K562 (cell line): ENCODE results near the gene GMEB1. TPM values are rescaled to one million over a fixed set of nuclear protein-coding genes. Genes with fewer than 3 reads are reported as not detected.

Source experiments
- AFF4 ChIP-seq: sonication (generic); formaldehyde crosslinking; IDR thresholded peaks from 2 replicates; pipeline ENCODE4 v1.8.0; 2023; ENCODE audit warnings: mild to moderate bottlenecking, missing genetic modification reagents
- ARID1B ChIP-seq: fragments of 450-650 bp; IDR thresholded peaks from 2 replicates; pipeline ENCODE4 v1.6.1; 2016; ENCODE audit warnings: antibody characterized with exemption, mild to moderate bottlenecking, inconsistent platforms
- ATF3 ChIP-seq, 2 experiments: fragments of 450-650 bp in 1 of 2; sonication (generic) in 1 of 2; formaldehyde crosslinking in 1 of 2; IDR thresholded peaks in 1 of 2; conservative IDR thresholded peaks in 1 of 2; 2 replicates each; pipeline versions ENCODE4 v1.6.1 to v1.8.1; 2016 to 2023; ENCODE audit warnings: mild to moderate bottlenecking in 2 of 2, moderate library complexity in 2 of 2, inconsistent platforms in 1 of 2, missing genetic modification reagents in 1 of 2
- CBX3 ChIP-seq, 2 experiments: IDR thresholded peaks; 1 replicate in 1 of 2; 2 replicates in 1 of 2; pipeline ENCODE4 v1.6.1; 2012; ENCODE audit warnings: inconsistent platforms in 2 of 2, low read length in 2 of 2, borderline replicate concordance in 1 of 2, control low read depth in 1 of 2
- CBX5 ChIP-seq: IDR thresholded peaks from 2 replicates; pipeline ENCODE4 v1.6.1; 2014; ENCODE audit warnings: low read depth, borderline replicate concordance
- CREB3L1 ChIP-seq: fragments of 450-650 bp; IDR thresholded peaks from 2 replicates; pipeline ENCODE4 v1.6.1; 2014; ENCODE audit warnings: low read depth, mild to moderate bottlenecking, moderate library complexity, borderline replicate concordance
- EHMT2 ChIP-seq: fragments of 450-650 bp; IDR thresholded peaks from 2 replicates; pipeline ENCODE4 v1.6.1; 2018; ENCODE audit warnings: antibody characterized with exemption
- HMG20B ChIP-seq: fragments of 250-450 bp; sonication (Bioruptor Pico); IDR thresholded peaks from 2 replicates; pipeline ENCODE4 v1.5.0; 2021; ENCODE audit warnings: mild to moderate bottlenecking
- SMARCE1 ChIP-seq: fragments of 450-650 bp; IDR thresholded peaks from 2 replicates; pipeline ENCODE4 v1.7.1; 2016; ENCODE audit warnings: mild to moderate bottlenecking
- TFAP4 ChIP-seq: sonication (generic); formaldehyde crosslinking; IDR thresholded peaks from 2 replicates; pipeline ENCODE4 v1.8.0; 2022; ENCODE audit warnings: missing genetic modification reagents, mild to moderate bottlenecking, moderate library complexity, borderline replicate concordance
- TRIM28 ChIP-seq: fragments of 450-650 bp; IDR thresholded peaks from 2 replicates; pipeline ENCODE4 v1.6.1; 2017
- ZKSCAN8 ChIP-seq: fragments of 200-800 bp; sonication (Bioruptor generic); IDR thresholded peaks from 2 replicates; pipeline ENCODE4 v1.6.1; 2016; ENCODE audit warnings: missing genetic modification characterization, missing compliant biosample characterization
- ZNF592 ChIP-seq: fragments of 450-650 bp; IDR thresholded peaks from 2 replicates; pipeline ENCODE4 v1.6.1; 2017; ENCODE audit warnings: antibody characterized with exemption, mild to moderate bottlenecking
- polyA plus RNA-seq, 8 experiments: library from polyadenylated mRNA; depleted of rRNA in 4 of 8; stranded (reverse) in 5 of 8; unstranded in 3 of 8; fragments of >200 nt; fragmentation: Nextera tagmentation in 2 of 8; fragmentation: Illumina TruSeq in 1 of 8; extraction: Ambion mirVana in 2 of 8; extraction: Trizol in 1 of 8; gene quantifications; 2 replicates each; pipeline versions ENCODE4 v1.2.1 to v1.2.3, GENCODE V29; 2011 to 2014; ENCODE audit warnings: inconsistent platforms in 1 of 8, missing spikeins in 1 of 8
- total RNA-seq, 7 experiments: library from RNA; depleted of rRNA in 6 of 7; stranded (reverse); fragments of >200 nt in 6 of 7; fragmentation: Illumina TruSeq in 2 of 7; extraction: Trizol in 2 of 7; gene quantifications; 2 replicates each; pipeline versions ENCODE4 v1.2.1 to v1.2.3, GENCODE V29; 2011 to 2021; ENCODE audit warnings: low replicate concordance in 1 of 7

The GMEB1 gene
- total and polyA plus RNA-seq, 9 of the 15 experiments (the other 6 are each of a cell fraction or from before 2014, with no cell fraction given): 6.6 to 17.5 (median 8.5) TPM

- TF ChIP-seq AFF4 (0 out of 2 replicates have a peak, but pooled peaks have one; percentile 21), HMG20B (CRISPR knock-in tag) (no peak), EHMT2 (peak; percentile 72), ZKSCAN8 (CRISPR knock-in tag) (peak; percentile 29; the same call in 1 of the 2 replicates), CBX3 (IDR thresholded peaks at IDR 0.05; ENCODE audit: borderline replicate concordance in 1 of 2, low read length in 2 of 2) (no peak), ZNF592 (peak; percentile 76; the same call in 1 of the 2 replicates), CBX5 (no peak), TRIM28 (peak; percentile 29; the same call in 1 of the 2 replicates), TFAP4 (peak; percentile 74; the same call in 1 of the 2 replicates), SMARCE1 (peak; percentile 59), ATF3 (IDR thresholded peaks at IDR 0.05) (peak; percentile 72), ATF3 (CRISPR knock-in tag; conservative IDR thresholded peaks at IDR 0.05) (no peak), ARID1B (peak; percentile 62; the same call in 1 of the 2 replicates), CREB3L1 (0 out of 2 replicates have a peak, but pooled peaks have one; percentile 34)
These were observed 50.2 kb downstream of the GMEB1 start (continued) for GRCh38 chr1:28718586-28719331.
